Non-pigmented ciliary epithelial cell (primary cell): Measurements from ENCODE around the gene KLK1.
A peak's percentile ranks its signal among the peaks of the same experiment; 100 is the strongest.
"Not testable (repeated sequence)": the region's sequence is repeated elsewhere in the genome, so short reads cannot be mapped to it uniquely, and the experiment has no call there.

Source experiments
- DNase-seq: peaks from one replicate; pipeline ENCODE4 v3.0.0-alpha.2; 2010; ENCODE audit warnings: low read depth

The KLK1 gene

GRCh38 chr19:50814883-50815282 is 8.7 kb downstream of the KLK1 start:
- no peak for DNase-seq

GRCh38 chr19:50812474-50812873 is 11.1 kb downstream of the KLK1 start:
- DNase-seq = no peak

- DNase-seq = not testable (repeated sequence)
Observed at GRCh38 chr19:50811622-50812238, 11.9 kb downstream of the KLK1 start.

GRCh38 chr19:50808856-50809255 is 14.7 kb downstream of the KLK1 start:
- no peak for DNase-seq

GRCh38 chr19:50804420-50805272 is 18.9 kb downstream of the KLK1 start:
- DNase-seq = peak; percentile 95

GRCh38 chr19:50803633-50804419 is 19.8 kb downstream of the KLK1 start:
- DNase-seq = no peak

- DNase-seq = no peak
Observed at GRCh38 chr19:50801107-50801506, 22.5 kb downstream of the KLK1 start.

- no peak for DNase-seq
Observed at GRCh38 chr19:50799547-50799851, 24.1 kb downstream of the KLK1 start.

- no peak for DNase-seq
Observed at GRCh38 chr19:50798659-50799546, 24.7 kb downstream of the KLK1 start.

GRCh38 chr19:50797781-50798658 is 25.6 kb downstream of the KLK1 start:
- no peak for DNase-seq

- DNase-seq = no peak
Observed at GRCh38 chr19:50797429-50797780, 26.2 kb downstream of the KLK1 start.

GRCh38 chr19:50796634-50797428 is 26.8 kb downstream of the KLK1 start:
- DNase-seq = no peak

GRCh38 chr19:50796128-50796633 is 27.4 kb downstream of the KLK1 start:
- no peak for DNase-seq

- no peak for DNase-seq
Observed at GRCh38 chr19:50795664-50796073, 27.9 kb downstream of the KLK1 start.

GRCh38 chr19:50794876-50795663 is 28.5 kb downstream of the KLK1 start:
- no peak for DNase-seq

GRCh38 chr19:50794074-50794875 is 29.3 kb downstream of the KLK1 start:
- DNase-seq = no peak

GRCh38 chr19:50793558-50794065 is 30.0 kb downstream of the KLK1 start:
- DNase-seq = no peak
